Neutrophil (primary cell): ENCODE data around the gene BCLAF1.

ENCODE experiments used
- H3K27ac ChIP-seq: fragments of 200-600 bp; sonication (generic); 2 replicates; pipeline ENCODE4 v1.5.1; 2016; ENCODE audit warnings: mild to moderate bottlenecking, moderate library complexity
- H3K27me3 ChIP-seq: fragments of 200-600 bp; sonication (generic); 2 replicates; pipeline ENCODE4 v1.6.0; 2016; ENCODE audit warnings: mild to moderate bottlenecking
- H3K36me3 ChIP-seq: fragments of 200-600 bp; sonication (generic); 2 replicates; pipeline ENCODE4 v1.5.1; 2017
- H3K4me1 ChIP-seq, 2 experiments: fragments of 200-600 bp in 1 of 2; sonication (generic) in 1 of 2; 1 replicate in 1 of 2; 2 replicates in 1 of 2; pipeline versions ENCODE4 v1.5.1 to v1.6.1; 2013 to 2016; ENCODE audit warnings: low read depth in 1 of 2, low read length in 1 of 2, mild to moderate bottlenecking in 1 of 2, moderate library complexity in 1 of 2; ENCODE audit not compliant: control insufficient read depth in 1 of 2, insufficient read depth in 1 of 2
- H3K4me3 ChIP-seq, 2 experiments: fragments of 200-600 bp in 1 of 2; sonication (generic) in 1 of 2; 1 replicate in 1 of 2; 2 replicates in 1 of 2; pipeline ENCODE4 v1.5.1; 2013 to 2016; ENCODE audit warnings: low read depth in 1 of 2, low read length in 1 of 2, mild to moderate bottlenecking in 1 of 2, moderate library complexity in 1 of 2
- H3K9me3 ChIP-seq: fragments of 200-600 bp; sonication (generic); 2 replicates; pipeline ENCODE4 v1.5.1; 2016
- TF ChIP-seq, protein P1 (sequence below): fragments of 200-600 bp; sonication (generic); IDR thresholded peaks from 2 replicates; pipeline ENCODE4 v1.5.1; 2016; ENCODE audit warnings: antibody characterized with exemption

Gene BCLAF1

DNA sequence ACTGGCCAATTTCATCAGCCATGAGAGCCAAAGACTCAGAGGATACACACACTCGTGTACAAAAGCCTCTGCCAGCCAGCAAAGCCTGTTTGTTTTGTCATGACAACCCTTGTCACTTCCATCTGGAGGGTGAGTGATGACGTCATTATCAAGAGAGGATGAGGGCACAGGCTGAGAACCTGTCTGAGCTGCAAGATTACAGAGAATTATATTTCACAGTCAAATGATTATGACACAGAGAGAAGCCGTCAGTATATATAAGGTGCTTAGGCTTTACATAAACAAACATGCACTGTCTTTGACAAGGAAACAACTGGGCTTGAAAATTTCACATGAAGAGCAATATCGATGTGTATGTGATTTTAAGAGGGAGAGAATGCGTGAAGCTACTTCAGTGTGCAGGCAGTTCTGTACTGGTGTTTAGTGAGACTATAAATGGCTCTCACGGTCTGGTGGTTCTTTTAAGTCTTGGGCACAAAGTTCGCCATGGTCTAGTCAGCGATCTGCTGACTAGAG is 36.5 kb upstream of the BCLAF1 start:
- Histone ChIP-seq H3K36me3 (no peaks in the 10 kb centered on the region), H3K27me3 (no peaks in the 10 kb centered on the region), H3K4me3 (no peak overlapping the region), H3K27ac (no peak overlapping the region), H3K4me1 (no peaks in the 10 kb centered on the region), H3K9me3 (no peaks in the 10 kb centered on the region)
- TF ChIP-seq, protein P1, sequence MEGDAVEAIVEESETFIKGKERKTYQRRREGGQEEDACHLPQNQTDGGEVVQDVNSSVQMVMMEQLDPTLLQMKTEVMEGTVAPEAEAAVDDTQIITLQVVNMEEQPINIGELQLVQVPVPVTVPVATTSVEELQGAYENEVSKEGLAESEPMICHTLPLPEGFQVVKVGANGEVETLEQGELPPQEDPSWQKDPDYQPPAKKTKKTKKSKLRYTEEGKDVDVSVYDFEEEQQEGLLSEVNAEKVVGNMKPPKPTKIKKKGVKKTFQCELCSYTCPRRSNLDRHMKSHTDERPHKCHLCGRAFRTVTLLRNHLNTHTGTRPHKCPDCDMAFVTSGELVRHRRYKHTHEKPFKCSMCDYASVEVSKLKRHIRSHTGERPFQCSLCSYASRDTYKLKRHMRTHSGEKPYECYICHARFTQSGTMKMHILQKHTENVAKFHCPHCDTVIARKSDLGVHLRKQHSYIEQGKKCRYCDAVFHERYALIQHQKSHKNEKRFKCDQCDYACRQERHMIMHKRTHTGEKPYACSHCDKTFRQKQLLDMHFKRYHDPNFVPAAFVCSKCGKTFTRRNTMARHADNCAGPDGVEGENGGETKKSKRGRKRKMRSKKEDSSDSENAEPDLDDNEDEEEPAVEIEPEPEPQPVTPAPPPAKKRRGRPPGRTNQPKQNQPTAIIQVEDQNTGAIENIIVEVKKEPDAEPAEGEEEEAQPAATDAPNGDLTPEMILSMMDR, result no peak

DNA sequence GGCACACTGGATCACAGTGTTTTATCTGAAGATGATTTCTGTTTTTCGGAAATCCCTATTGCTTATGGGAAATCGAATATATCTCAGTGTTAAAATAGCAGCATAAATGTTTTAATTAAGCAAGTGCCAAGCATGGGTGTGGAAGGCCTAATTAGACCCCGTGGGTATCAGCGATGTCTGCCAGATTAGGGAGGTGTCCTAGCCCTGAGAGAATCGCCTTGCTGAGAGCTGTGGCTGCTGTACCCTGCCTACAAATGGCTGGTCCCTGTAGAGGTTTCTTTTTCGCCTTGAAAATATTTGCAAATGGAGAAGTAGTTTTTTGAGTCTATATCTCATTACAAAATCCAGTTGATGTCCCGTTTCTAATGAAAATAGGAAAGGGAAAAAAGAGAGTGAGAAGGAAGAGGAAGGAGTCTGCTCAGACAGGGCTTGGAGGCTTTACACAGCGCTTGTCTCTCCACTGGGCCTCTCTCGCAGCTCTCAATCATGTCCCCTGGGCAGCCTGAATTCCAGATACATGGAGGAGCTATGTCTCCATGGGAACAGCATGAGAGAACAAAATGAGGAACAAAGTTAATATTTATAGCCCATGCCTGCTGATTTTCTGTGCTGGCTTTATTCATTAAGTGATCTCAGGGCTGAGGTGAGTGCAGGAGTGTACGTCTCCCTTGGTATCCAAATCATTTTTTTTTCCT is 35.2 kb upstream of the BCLAF1 start:
- no peaks in the 10 kb centered on the region for H3K9me3 ChIP-seq
- TF ChIP-seq, protein P1, result no peak
- H3K36me3 ChIP-seq, result no peaks in the 10 kb centered on the region
- H3K4me3 ChIP-seq, result no peak overlapping the region
- H3K4me1 ChIP-seq, result no peaks in the 10 kb centered on the region
- no peaks in the 10 kb centered on the region for H3K27me3 ChIP-seq
- H3K27ac ChIP-seq, result no peak overlapping the region

DNA sequence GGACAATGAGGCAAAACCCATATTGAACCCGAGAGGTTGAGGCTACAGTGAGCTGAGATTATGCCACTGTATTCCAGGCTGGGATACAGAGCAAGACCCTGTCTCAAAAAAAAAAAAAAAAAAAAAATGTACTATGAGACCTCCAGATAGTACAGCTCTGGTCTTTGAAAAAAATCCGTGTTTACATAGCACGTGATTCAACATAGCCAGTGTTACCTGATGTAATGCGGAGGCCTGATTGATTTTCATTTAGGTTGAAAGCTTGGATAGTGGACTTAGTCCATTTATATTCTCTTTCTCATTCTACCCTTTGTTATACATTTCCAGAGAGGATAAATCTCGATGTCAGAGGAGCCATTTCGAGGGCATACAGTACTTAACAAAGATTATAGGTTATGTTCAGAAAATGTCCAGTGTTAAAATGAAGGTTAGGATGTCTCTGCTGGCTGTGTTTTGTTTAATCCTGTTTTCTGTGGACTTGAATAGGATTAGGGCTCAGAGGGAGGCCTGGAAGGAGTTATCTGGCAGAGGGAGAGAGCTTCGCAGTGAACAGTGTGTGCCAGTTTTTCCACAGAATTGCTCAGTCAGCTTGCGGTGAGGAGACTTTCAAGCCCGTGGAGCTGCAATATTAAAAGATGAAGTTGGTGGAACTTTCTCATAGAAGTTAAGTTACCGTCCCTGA is 33.9 kb upstream of the BCLAF1 start:
- Histone ChIP-seq H3K4me3 (no peak overlapping the region), H3K27ac (no peak overlapping the region), H3K9me3 (no peaks in the 10 kb centered on the region), H3K27me3 (no peaks in the 10 kb centered on the region), H3K36me3 (no peaks in the 10 kb centered on the region), H3K4me1 (no peaks in the 10 kb centered on the region)
- TF ChIP-seq, protein P1, result no peak

DNA sequence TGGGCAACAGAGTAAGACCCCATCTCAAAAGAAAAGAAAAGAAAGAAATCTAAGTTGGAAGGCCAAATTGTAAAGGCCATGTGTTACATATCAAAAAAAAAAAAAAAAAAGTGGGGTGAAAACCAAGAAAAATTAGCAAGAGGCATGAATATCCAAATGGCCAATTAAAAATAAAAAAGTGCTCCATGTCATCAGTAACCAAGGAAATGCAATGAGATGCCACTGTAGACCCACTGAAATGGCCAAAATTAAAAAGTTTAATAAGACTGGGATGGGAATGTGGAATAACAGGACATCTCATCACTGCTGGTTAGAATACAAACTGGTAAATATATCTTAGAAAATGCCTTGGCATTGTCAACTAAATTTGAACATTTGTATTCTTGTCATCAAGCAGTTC is 30.1 kb upstream of the BCLAF1 start:
- Histone ChIP-seq H3K27ac (no peak overlapping the region), H3K4me3 (no peak overlapping the region), H3K9me3 (no peaks in the 10 kb centered on the region), H3K4me1 (no peaks in the 10 kb centered on the region), H3K36me3 (no peaks in the 10 kb centered on the region), H3K27me3 (no peaks in the 10 kb centered on the region)
- TF ChIP-seq, protein P1, result no peak

DNA sequence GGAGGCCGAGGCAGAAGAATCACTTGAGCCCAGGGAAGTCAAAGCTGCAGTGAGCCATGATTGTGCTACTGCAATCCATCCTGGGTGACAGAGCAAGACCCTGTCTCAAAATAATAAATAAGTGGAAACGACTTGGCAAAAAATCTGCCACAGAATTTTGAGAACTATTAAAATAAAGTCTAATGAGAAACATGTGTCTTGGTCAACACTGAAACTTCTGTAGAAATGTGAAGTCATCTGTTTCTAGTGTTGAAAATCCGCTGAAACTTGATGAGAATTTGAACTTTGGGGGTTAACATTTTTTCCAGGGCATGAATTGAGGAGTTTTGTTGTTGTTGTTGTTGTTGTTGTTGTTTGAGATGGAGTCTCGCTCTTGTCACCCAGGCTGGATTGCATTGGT is 29.0 kb upstream of the BCLAF1 start:
- TF ChIP-seq, protein P1, result no peak
- Histone ChIP-seq H3K36me3 (no peaks in the 10 kb centered on the region), H3K27ac (no peak overlapping the region), H3K27me3 (no peaks in the 10 kb centered on the region), H3K9me3 (no peaks in the 10 kb centered on the region), H3K4me3 (no peak overlapping the region), H3K4me1 (no peaks in the 10 kb centered on the region)
